HG03442 (cell line): ENCODE results near the gene ZNF304.
"Not testable (repeated sequence)": the region's sequence is repeated elsewhere in the genome, so short reads cannot be mapped to it uniquely, and the experiment has no call there.

ENCODE experiments used
- ATAC-seq: cut with Tn5 transposase; IDR thresholded peaks from one replicate; pipeline ENCODE4 v1.9.1; 2021; ENCODE audit warnings: mild to moderate bottlenecking, moderate library complexity; ENCODE audit not compliant: unreplicated experiment

ZNF304 gene

DNA sequence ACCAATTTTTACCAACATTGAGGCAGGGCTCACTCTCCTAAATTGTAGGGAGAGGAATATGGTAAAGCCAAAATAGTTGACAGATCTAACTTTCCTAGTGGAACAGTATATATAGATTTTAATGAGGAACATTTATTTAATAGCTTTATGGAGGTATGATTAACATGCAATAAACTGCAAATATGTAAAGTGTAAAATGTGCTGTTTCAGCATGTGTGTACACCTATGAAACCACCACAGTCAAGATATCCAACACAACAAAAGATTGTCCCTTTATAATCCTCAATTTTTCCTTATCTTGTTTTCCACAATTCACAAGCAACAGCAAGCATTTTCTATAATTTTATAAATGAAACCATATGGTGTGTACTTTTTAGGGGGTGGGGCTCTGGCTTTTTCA lies 8.2 kb downstream of the ZNF304 start:
- ATAC-seq, result no peak

DNA sequence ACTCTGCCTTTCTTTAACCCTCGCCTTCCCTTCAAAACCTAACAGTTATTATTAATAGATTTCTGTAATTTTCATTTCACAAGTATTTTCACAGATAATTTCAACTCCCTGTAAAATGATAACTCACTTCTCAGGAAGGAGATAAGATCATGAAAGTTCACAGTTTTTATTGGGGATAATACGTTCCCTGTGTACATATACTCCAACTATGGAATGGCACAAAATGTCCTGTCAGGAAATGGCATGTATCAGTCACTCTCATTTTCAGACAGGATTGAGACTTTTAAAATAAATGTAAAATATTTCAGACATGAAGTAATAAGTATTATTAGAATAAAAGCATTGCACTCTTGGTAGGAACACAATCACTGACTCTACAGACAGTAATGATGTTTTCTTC lies 11.3 kb downstream of the ZNF304 start:
- no peak for ATAC-seq

- peak; percentile 94 for ATAC-seq
Observed at GRCh38 chr19:57362997-57363687, 12.1 kb downstream of the ZNF304 start, which contains the start of the genes TRAPPC2B and ZNF547. Gene TRAPPC2B (plus strand): TSS chr19:57363551. CDS start chr19:57364834, 1,283 bp downstream. Gene ZNF547 (plus strand): TSS chr19:57363551. CDS start chr19:57368556, 5,005 bp downstream.

GRCh38 chr19:57363688-57364181 lies 12.7 kb downstream of the ZNF304 start:
- ATAC-seq, result peak; percentile 8

DNA sequence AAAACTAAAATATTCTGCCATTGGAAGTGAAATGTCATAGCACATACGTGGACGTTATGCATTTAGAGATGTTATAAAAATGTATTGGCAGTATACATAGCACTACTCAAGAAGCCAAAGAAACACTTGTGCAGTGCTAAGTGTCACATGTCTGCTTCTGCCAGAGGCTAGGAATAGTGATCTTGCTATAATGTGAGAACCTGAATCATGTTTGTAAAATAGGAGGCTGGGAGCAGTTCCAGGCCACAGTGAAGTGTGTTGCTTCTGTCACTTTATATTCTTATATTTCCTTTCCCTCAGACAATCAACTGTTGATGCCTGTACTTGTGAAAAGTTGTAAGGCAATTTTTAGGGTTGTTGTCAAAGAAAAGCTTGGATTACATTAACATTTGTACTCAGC lies 15.7 kb downstream of the ZNF304 start:
- ATAC-seq, result no peak

DNA sequence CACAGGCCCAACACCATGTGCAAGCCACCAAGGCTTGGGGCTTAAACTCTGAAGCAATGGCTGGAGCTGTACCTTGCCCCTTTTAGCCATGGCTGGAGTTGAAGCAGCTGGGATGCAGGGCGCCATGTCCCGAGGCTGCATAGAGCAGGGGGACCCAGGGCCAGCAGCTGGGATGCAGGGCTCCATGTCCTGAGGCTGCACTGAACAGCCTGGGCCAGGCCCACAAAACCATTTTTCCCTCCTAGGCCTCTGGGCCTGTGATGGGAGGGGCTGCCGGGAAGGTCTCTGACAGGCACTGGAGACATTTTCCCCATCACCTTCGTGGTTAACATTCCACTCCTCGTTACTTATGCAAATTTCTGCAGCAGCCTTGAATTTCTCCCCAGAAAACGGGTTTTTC lies 23.1 kb downstream of the ZNF304 start:
- ATAC-seq, result no peak

GRCh38 chr19:57374647-57375046 lies 23.6 kb downstream of the ZNF304 start:
- not testable (repeated sequence) for ATAC-seq

DNA sequence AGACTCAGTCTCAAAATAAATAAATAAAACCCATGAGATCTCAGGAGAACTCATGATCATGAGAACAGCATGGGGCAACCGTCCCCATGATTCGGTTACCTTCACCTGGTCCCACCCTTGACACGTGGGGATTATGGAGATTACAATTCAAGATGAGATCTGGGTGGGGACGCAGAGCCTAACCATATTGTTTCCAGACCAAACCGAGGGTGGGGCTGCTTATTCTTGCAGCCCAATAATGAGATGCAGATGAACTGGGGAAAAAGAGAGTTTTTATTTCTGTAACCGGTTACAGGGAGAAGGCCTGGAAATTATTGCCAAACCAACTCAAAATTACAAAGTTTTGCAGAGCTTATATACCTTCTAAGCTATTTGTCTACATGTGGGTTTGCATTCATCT lies 25.1 kb downstream of the ZNF304 start:
- ATAC-seq, result no peak

GRCh38 chr19:57377498-57378146 lies 26.6 kb downstream of the ZNF304 start:
- ATAC-seq, result no peak

GRCh38 chr19:57380923-57381322 lies 29.9 kb downstream of the ZNF304 start:
- ATAC-seq, result no peak

- no peak for ATAC-seq
Observed at GRCh38 chr19:57382806-57383488, 31.9 kb downstream of the ZNF304 start.

DNA sequence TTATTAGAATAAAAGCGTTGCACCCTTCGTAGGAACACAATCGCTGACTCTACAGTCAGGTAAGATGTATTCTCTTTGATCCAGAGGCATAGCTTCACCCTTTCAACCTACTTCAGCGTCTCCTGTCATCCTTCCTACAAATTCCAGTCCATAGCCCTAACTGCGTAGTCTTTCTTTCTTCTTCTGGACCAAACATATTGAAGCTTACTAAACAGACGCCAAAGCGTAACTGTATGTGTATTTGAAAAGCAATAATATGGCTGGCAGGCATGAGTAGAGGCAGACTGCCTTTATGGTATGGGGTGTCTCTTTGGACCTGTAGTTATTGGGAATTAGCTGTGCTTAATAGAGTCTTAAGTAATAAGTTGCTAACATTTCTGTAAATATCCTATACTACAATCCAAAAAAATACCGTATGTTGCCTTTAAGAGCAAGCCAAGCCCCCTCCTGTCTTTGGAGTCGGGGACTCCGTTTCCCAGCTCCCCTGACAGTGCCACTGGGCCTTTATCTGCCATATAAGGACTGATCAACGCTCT lies 38.2 kb downstream of the ZNF304 start:
- peak; percentile 7 for ATAC-seq

DNA sequence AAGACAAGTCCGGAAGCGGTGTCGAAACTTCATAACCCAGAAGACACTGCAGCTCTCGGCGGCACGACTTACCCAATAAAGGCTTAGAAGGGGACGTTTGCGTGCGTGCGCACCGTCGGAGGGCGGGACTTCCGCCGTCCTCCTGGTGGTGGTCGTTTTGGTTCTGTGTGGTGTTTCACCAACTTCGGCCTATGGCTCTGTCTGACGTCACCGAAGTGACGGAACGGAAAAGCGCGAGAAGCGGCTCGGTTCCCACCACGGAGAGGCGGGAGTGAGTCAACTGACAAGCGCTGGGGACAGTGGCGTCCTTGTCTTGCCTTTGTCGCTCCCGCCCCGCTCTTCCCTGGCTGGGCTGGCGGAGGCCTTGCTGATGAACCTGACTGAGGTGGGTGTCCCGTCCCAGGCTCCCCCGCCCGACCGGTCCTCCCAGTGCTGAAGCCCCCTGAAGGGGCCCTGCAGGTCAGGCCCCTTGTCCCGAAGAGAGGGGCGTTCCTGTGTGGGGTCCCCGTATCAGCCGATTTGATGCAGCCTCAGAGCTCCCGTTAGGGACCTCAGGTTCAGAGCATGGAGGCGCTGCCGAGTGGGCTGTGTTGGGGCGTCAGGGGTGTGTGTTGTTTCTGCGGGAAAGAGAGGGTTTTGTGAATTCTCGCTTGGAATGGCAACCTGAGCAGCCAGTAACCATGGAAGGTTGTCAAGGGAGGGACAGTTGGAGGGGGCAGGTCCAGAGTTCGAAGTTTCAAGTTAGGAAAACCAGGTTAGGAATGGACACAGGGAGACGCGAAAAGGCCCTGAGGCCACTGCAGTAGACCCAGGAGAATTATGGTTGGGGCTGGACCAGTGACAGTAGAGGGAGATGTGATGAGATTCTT lies 38.9 kb downstream of the ZNF304 start, which contains the start of gene ZNF548:
TSS of gene ZNF548 (plus strand) at position 125 of the 869 bp plus-strand sequence. CDS start at position 371, 246 bp downstream.
- peak; percentile 93 for ATAC-seq

DNA sequence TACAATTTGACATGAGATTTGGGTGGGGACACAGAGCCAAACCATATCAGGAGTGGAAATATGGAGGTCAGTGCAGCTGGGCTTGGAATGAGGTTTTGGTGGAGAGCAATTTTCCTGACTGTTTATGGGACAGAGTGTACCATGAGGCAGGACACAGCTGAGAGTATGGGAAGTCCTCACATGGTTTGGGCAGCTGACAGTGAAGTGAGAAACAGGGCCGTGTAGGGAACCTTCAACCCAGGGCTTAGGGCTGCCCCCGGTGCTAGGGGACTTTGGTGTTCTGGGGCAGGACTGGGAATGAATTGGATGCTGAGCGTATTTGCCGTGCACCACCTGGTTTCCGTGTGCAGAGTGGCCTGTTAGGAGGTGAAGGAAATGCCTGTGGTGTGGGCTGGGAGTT lies 44.6 kb downstream of the ZNF304 start:
- ATAC-seq, result no peak

GRCh38 chr19:57398868-57399267 lies 47.8 kb downstream of the ZNF304 start:
- no peak for ATAC-seq

- ATAC-seq, result no peak
Observed at GRCh38 chr19:57403737-57404563, 52.9 kb downstream of the ZNF304 start.

GRCh38 chr19:57406516-57407123 lies 55.5 kb downstream of the ZNF304 start:
- ATAC-seq, result no peak
